Medulla oblongata (tissue), 1 donor: ENCODE data around the gene FAM107B.

Experiments used
- DNase-seq: peaks from one replicate; pipeline ENCODE4 v3.0.0-alpha.2; 2015; ENCODE audit errors: extremely low spot score

Gene FAM107B

DNA sequence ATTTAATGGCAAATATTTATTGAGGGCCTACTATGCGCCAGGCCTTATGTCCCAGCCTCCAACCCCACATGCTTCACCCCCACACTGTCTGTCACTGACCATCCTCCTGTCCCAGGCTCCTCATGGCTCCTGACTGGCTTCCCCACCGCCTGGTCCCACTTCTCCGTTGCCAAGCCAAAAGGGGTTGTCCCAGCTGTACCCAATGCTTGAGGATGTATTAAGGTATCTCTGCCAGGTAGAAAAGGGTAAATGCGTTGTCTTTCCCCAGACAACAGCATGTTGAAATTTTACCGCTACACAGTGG, 275.1 kb downstream of the FAM107B start:
- no peak for DNase-seq

DNA sequence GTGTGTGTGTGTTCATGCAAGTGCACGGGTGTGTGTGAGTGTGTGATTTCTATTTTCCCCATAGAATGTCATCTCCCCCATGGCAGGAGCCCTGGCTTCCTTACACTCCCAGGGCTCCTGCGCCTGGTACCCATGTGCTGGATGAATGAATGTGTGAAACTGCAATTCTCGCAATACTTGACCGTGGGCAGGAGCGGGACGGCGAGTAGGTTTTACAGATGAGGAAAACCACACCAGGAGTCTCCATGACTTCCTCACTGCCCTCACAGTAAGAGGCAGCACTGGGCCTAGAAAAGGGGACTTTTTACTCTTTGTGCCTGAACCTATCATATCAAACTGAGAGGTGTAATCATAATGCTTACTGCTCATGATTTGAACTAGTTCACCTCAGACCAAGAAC, 276.4 kb downstream of the FAM107B start:
- no peak for DNase-seq

DNA sequence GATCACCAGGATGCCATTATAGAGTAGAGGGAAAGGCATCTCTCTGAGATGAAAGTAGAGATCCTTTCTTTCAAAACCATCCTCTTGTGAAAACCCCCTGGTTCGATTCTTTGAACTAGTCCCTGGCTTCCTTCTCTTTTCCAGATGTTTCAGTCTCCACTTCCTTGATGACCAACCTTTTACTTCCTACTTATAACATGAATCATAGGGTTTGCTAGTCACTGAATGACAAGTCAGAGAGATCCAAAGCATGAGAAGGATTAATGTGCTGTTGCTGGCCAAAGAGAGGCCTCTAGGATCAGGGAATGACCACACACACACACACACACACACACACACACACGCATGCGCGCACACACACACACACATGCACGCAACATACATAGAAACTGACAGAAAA, 282.9 kb downstream of the FAM107B start:
- DNase-seq = no peak

DNA sequence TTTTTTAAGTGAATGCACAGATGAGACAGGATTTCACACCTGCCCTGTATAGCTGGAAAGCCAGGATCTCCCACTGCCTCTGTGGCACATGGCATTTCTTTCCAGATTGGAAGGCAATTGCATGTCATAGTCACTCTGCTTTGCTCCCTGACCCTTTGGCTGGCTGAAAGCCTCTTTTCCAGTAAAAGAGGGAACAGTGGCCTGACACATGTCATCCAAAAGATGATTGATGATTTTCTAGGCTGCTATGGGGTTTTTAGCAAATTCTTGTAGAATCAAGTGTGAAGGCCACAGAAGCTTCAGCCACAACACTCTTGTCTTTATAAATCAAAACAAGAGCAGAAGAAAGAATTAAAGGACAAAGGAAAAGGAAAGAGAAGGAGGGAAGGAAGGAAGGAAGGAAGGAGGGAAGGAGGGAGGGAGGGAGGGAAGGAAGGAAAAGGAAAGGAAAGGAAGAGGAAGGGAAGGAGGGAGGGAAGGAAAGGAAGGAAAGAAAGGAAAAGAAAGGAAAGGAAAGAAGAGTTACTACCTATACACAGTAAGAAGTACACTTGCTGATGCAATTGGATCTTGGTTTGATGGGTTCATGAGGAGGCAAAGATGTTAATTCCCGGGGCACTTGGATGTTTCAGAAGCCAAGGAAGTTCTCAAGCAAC, 285.0 kb downstream of the FAM107B start:
- no peak for DNase-seq

DNA sequence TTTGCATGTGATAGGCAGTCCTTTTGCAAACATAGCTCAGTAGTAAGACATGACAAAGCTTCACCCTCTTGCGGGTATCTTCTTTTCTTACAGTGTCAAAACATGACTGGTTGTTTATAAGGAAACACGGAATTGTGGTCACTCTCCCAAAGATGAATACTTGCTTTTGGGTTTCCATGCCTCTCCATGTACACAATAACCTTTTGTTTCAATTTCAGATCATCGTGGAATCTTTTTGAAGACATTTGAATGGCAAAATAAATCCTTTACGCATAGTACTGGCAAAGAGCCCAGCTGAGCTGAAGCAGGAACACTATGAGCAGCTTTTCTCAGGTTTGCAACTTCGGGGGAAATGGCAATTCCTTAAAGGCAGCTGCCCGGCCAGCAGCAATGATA, 287.2 kb downstream of the FAM107B start:
- peak; percentile 49 for DNase-seq

DNA sequence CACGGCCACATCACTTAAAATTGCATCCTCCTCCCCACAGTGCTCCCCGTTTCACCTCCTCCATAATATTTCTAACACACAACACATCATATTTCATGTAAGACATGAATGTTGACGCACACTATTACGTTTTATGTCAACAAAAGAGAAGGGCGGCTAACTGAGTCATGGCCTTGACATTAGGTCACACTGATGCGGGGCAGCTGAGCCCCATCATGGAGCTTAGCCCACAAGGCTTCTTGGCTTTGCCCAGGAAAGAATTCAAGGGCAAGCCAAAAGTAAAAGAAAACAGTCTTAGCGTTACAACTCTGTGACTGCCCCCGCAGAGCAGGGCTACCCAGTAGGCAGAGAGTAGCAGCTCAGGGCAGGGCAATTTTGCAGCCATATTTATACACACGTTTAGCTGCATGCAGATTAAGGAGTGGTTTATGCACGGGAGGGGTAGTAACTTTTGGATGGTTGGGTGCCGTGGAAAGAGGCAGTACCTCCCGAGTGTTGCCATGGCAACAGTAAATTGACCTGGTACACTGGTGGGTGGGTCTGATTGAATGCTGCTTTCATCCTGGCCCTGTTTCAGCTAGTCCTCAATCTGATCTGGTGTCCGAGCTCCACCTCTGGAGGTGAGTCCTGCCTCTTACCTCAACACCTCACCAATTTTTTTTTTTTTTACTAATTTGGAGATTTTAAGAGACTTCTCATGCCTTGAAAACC, 287.8 kb downstream of the FAM107B start:
- no peak for DNase-seq

DNA sequence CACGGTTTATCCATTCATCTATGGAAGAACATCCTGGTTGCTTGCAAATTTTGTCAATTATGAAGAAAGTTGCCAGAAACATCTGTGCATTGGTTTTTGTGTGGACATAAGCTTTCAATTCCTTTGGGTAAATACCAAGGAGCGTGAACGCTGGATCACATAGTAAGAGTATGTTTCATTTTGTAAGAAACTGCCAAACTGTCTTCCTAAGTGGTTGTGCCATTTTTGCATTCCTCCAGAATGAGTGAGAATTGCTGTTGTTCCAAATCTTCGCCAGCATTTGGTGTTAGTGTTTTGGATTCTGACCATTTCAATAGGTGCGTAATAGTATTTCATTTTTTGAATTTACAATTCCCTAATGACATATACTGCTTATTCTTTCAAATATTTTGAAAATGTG, 288.7 kb downstream of the FAM107B start:
- no peak for DNase-seq

DNA sequence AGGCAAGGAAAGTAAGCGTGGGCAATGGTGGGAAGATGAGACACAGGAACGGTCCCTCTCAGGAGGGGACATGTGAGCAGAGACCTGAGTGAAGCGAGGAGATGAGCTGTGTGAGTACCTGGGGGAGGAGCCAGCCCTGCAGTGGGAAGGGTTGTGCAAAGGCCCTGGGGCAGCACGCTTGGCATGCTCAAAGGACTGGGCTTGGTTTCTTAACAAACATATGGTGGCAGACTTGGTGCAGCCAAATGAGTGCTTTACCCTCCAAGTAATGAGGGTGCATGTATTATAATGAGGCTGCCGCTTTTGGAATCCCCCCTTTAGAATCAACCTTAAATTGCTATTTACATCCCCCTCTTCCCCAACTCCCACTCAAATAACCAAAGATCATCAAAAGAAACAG, 291.3 kb downstream of the FAM107B start:
- DNase-seq = no peak

DNA sequence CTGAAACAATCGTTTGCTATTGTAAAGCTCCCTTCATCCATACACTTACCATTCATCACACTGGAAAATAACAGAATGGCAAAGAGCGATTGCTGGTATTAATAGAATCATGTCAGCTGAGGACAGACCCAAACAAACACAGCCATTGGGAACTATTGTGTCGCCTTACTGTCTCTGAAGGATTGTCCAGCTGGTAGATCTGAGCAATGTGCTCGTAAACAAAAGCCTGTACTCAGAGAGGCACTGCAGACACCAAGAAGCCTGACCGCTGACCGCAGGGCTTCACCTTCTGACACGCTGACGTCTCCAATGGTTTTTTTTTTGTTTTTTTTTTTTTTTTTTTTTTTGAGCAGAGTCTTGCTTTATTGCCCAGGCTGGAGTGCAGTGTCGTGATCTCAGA, 292.9 kb downstream of the FAM107B start:
- DNase-seq = peak; percentile 93

DNA sequence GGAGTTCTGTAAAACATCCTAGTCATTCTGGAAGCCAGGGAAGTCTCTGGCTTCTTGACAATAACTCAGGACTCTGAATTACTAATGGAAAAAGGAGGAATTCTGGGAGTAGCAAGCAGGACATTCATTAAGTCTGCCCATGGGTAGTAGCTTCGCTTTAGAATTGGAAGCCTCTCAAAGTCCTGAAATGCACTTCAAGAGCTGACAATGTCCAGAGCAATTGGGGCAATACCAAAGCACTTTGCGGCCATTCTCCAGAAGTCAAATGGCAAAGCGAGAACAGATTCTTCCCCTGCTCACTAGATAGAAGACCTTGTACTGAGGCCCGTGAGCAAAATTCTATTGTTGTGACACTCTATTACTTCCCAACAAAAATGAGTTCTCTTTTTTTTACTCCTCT, 293.7 kb downstream of the FAM107B start:
- no peak for DNase-seq

DNA sequence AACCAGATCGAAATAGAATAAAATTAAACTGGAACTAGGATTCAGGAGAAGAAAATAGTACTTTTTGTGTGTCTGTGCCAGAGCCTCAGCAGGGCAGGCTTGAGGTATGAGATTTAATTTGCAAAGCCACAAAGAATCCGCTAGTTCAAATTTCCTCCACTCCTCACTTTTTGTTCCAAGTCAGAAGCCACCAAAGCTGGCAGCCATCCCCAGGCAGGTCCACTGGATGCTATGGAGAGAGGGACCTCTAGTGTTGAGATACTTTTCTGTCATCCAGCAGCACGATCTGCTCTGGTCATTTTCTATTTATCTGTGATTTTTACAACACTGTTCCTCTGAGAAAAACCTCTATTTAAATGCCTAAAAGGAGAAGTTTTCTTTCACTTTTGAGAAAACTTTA, 296.1 kb downstream of the FAM107B start:
- peak; percentile 95 for DNase-seq

DNA sequence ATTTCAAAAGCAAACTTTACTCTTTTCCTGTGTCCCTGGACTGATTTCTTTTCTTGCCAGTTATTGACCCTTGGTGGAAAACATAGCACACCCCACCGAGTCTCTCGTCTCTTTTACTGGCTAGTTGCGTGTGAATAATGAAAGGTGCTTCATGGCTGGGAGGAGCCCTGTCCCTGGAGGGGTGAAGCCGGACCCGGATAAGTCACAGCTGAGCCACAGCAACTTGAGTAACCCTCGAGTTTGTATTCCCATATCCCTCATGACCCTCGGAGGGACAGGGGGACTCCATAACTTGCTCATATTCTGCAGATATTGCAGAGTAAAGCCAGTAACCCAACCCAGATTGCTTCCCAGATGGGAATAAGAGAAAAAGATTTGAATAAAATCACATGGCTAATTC, 296.5 kb downstream of the FAM107B start:
- DNase-seq = peak; percentile 13

DNA sequence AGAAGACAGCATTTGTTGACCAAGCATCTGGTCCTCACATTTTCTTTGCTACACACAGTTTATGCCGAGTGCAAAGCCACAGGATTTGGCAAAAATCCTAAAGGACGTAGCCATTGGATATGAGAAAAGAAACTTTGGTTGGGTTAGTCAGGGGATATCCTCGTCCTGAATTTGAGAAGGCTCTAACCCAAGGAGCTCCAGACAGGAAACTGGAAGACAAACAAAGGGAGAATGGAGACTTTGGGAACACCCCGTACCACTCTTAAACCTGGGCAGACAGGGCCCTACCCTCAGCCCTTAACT, 297.3 kb downstream of the FAM107B start:
- DNase-seq = no peak

DNA sequence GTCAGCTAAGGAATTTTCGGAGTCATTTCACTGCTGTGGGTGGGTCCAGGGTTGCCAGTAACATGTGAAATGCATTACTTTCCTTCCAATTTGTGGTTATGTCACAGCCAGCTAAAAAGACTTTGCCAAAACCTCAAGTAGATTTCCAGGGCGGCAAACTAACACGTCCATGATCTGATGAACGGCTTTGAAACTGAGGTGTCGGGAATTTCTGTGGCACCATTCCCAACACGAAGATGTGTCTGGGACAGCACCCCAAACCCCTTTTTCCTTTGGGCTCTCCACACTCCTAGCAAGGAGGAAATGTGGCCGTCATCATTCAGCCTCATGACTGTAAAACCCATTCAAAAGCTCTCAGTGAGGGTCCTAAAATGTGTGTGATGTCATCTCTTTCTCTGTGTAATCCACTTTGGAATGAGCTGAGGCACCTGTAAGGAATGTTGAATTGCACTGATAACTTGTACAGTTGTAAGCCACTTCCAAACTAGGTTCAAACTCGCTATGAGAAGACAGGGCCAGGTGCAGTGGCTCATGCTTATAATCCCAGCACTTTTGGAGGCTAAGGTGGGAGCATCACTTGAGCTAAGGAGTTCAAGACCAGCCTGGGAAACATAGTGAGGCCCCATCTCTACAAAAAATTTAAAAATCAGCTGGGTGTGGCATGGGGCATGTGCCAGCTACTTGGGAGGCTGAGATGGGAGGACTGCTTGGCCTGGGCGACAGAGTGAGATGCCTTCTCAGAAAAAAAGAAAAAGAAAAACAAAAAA, 297.9 kb downstream of the FAM107B start:
- DNase-seq = no peak

DNA sequence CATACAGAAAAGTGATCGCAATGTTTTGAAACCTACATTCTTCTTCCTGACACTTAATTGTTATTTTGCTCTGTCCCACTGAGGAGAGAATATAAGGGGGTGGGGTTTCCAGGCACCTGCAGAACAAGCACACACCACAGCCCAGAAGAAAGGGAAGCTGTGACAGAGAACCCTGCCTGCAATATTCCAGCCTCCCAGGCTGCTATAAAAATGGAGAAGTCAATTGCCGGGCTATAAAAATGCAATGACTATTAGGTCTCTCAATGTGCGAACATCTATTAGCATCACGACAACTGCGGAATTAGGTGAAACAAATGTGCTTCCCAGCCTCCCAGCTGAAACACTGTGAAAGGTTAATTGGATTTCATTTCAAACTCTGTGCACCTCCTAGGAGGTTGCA, 298.7 kb downstream of the FAM107B start:
- no peak for DNase-seq

DNA sequence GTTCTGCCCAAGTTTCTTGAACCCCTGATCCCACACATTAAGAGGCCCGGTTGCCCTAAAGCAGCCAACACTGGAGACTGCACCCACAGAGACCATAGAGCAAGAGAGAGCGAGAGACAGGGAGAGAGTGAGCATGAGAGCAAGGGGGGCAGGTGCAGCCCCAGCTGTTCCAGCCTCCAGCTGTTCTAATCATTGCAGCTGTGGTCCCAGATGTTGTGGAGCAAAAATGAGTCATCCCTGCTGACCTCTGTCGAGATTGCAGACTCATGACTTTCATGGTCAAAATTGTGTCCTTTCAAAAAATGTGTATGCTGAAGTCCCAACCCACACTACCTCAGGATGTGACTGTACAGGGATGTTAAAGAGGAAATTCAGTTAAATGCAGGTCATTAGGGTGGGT, 300.0 kb downstream of the FAM107B start:
- DNase-seq = no peak

DNA sequence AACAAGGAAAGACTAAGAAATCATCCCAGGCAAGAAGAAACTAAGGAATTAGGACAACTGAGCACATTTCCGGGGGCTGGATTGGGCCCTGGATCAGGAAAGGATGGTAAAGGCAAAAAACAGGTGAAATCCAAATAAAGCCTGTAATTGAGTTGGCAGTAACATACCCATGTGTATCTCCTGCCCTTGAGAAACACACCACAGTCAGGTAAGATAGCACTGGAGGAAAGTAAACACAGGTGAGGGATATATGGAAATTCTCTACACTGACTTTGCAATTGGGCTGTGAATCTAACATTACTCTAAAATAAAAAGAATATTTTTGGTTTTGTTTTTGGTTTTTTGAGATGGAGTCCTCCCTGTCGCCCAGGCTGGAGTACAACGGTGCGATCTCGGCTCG, 303.8 kb downstream of the FAM107B start:
- no peak for DNase-seq

DNA sequence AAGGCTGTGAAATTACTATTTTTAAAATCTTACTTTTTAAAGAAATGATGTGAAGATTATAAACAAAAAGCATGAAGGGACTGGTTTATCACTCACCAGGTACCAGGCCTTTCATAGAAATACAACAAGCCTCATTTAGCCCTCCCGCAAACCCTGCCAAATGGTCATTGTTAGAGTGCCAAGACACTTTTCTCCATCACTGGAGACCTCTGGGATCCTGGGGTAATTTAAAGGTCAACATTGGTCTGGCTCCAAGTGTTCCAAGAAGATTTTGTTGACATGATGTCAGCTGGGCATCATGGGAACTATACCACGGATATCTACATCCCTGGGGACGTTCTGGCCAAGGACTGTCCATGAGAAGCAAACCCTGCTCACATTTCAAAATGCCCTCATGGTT, 306.0 kb downstream of the FAM107B start:
- DNase-seq = no peak
